Testis (tissue), 3 donors: ENCODE results near the gene LY6G6D. TPM values are rescaled to one million over a fixed set of nuclear protein-coding genes. Genes with fewer than 3 reads are reported as not detected.
A peak's percentile ranks its signal among the peaks of the same experiment; 100 is the strongest.

ENCODE experiments used
- DNase-seq: peaks from one replicate; pipeline ENCODE4 v3.0.0-alpha.2; 2019
- H3K27ac ChIP-seq, 2 donors: fragments of 200-600 bp; sonication (generic); one replicate each; pipeline ENCODE4 v1.5.1; 2019
- H3K27me3 ChIP-seq: fragments of 200-600 bp; sonication (generic); one replicate; pipeline ENCODE4 v1.5.1; 2019
- H3K36me3 ChIP-seq: fragments of 200-600 bp; sonication (generic); one replicate; pipeline ENCODE4 v1.5.1; 2017; ENCODE audit warnings: low read depth; ENCODE audit errors: missing control alignments
- H3K4me1 ChIP-seq: fragments of 200-600 bp; sonication (generic); one replicate; pipeline ENCODE4 v1.5.1; 2019
- H3K4me3 ChIP-seq, 2 donors: fragments of 200-600 bp; sonication (generic); one replicate each; pipeline ENCODE4 v1.5.1; 2017 to 2019
- H3K9me3 ChIP-seq: fragments of 200-600 bp; sonication (generic); one replicate; pipeline ENCODE4 v1.5.1; 2017
- POLR2A ChIP-seq: fragments of 450-650 bp; IDR thresholded peaks from one replicate; pipeline ENCODE4 v1.6.1; 2017; ENCODE audit warnings: antibody characterized with exemption, mild to moderate bottlenecking, moderate library complexity
- WGBS, 2 donors: methylation state at CpG; one replicate each; pipeline ENCODE4 v1.1.5; 2018; 5-methylcytosine and 5-hydroxymethylcytosine counted together
- intact Hi-C: fragments of 100-400 bp; cut with DNase I; formaldehyde crosslinking; loops from one replicate; pipeline ENCODE4 v1.15.1; 2023; ENCODE audit warnings: low total_unique reads
- polyA plus RNA-seq: library from polyadenylated mRNA; stranded (reverse); fragments of 350-450 nt; fragmentation: Illumina TruSeq; extraction: RNeasy Lipid Tissue Mini Kit (QIAGEN cat#74804); gene quantifications from one replicate; pipeline ENCODE4 v1.2.3, GENCODE V29; 2014; ENCODE audit warnings: low read depth, low replicate concordance; ENCODE audit not compliant: insufficient read depth
- total RNA-seq, 2 donors: library from RNA; depleted of rRNA; stranded (reverse); fragments of >200 nt; gene quantifications; one replicate each; pipeline ENCODE4 v1.2.3, GENCODE V29; 2016
- TF ChIP-seq, protein P1 (sequence below), 3 experiments: fragments of 450-650 bp in 2 of 3; fragments of 200-600 bp in 1 of 3; sonication (generic) in 1 of 3; IDR thresholded peaks; one replicate each; pipeline ENCODE4 v1.5.1; 2016 to 2019; ENCODE audit warnings: antibody characterized with exemption in 3 of 3, mild to moderate bottlenecking in 2 of 3, moderate library complexity in 1 of 3

LY6G6D gene
- total and polyA plus RNA-seq, 3 donors from 2014 or later, result not detected

DNA sequence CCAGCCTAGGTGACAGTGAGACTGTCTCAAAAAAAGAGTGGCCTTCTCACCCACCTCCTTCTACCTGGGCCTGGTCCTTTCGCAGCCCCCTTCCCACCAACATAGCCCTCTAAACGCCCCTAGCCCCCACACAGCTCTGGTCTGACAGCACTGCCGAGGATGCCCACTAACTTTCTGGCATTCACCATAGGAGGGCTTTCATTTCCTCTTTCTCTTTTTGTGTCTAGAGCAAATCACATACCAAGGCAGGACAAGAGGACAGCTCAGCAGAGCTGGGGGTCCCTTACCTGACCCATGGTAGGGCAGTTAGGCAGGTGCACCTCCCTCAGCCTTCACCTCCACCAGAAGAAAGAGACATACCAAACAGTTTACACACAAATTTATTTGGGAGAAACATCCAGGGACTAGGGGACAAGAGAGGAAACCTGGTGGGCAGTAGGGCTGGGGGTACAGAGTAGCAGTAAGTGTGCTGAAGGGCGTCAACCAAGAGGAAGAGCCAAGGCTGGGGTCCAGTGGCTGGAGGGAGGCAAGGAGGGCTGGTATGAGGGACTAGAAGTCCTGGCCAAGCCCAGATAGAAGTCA lies 38.7 kb upstream of the LY6G6D start:
- H3K4me3 ChIP-seq, result no peak overlapping the region
- no peak for DNase-seq
- 84% methylated on average over 4 of the region's 4 CpGs for WGBS, 2 donors
- no peaks in the 10 kb centered on the region for H3K9me3 ChIP-seq
- intact Hi-C loops, result no loop called here
- H3K27me3 ChIP-seq, result no peaks in the 10 kb centered on the region
- H3K4me1 ChIP-seq, result peaks cover 6% of the 10 kb centered on the region
- H3K27ac ChIP-seq, result no peak overlapping the region
- H3K36me3 ChIP-seq, result no peaks in the 10 kb centered on the region
- no peak for TF ChIP-seq POLR2A
- TF ChIP-seq, protein P1, sequence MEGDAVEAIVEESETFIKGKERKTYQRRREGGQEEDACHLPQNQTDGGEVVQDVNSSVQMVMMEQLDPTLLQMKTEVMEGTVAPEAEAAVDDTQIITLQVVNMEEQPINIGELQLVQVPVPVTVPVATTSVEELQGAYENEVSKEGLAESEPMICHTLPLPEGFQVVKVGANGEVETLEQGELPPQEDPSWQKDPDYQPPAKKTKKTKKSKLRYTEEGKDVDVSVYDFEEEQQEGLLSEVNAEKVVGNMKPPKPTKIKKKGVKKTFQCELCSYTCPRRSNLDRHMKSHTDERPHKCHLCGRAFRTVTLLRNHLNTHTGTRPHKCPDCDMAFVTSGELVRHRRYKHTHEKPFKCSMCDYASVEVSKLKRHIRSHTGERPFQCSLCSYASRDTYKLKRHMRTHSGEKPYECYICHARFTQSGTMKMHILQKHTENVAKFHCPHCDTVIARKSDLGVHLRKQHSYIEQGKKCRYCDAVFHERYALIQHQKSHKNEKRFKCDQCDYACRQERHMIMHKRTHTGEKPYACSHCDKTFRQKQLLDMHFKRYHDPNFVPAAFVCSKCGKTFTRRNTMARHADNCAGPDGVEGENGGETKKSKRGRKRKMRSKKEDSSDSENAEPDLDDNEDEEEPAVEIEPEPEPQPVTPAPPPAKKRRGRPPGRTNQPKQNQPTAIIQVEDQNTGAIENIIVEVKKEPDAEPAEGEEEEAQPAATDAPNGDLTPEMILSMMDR (IDR thresholded peaks at IDR 0.05), result no peak

DNA sequence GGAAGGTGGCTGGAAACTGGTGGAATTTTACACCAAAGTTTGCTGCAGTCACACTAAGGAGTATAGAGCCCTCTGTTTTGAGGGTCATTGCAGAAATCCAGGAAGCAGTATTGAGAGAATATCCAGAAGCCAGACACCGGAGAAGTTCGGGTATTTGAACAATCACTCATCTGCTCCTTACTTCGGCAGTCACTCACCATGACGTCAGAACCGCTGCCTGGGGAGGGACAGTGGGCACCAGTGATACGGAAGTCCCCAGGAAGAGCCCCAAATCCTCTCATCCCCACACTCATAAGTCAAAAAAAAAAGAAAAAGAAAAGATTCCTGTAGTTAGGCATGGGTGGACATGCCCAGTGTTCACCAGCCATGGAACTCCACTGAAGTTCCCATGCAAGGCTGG lies 38.2 kb upstream of the LY6G6D start:
- intact Hi-C loops, result no loop called here

DNA sequence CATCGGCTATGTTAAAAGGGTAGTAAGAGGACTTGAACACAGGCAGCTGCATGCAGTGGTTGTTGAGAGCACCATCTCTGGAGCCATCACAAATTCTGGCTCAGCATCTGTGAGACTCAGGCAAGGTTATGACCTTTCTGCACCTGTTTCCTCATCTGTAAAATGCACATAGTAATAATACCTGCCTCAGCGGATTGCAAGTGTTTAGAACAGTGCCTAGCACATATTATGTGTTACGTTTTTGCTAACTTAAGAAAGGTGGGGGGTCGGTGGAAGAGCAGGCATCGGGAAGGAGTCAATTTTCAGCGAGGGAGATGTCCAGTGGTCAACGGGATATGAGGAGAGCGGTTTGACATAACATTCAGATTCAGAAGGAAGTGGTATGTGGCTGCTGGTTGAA lies 37.2 kb upstream of the LY6G6D start:
- no peak for TF ChIP-seq POLR2A
- TF ChIP-seq, protein P1 (IDR thresholded peaks at IDR 0.05), result no peak
- no peak overlapping the region for H3K4me3 ChIP-seq
- intact Hi-C loops, result no loop called here
- 70 to 79% methylated on average over 8 of the region's 8 CpGs for WGBS, 2 donors
- H3K9me3 ChIP-seq, result no peaks in the 10 kb centered on the region
- no peak overlapping the region for H3K27ac ChIP-seq
- peaks cover 12% of the 10 kb centered on the region for H3K4me1 ChIP-seq
- DNase-seq, result no peak
- no peaks in the 10 kb centered on the region for H3K27me3 ChIP-seq
- no peaks in the 10 kb centered on the region for H3K36me3 ChIP-seq

More for the DNA sequence above, 38.2 kb upstream of the LY6G6D start:
- Histone ChIP-seq H3K27me3 (no peaks in the 10 kb centered on the region), H3K36me3 (no peaks in the 10 kb centered on the region), H3K4me1 (peaks cover 11% of the 10 kb centered on the region), H3K27ac (no peak overlapping the region), H3K4me3 (no peak overlapping the region), H3K9me3 (no peaks in the 10 kb centered on the region)
- no peak for TF ChIP-seq POLR2A
- TF ChIP-seq, protein P1 (IDR thresholded peaks at IDR 0.05), result no peak
- WGBS, 2 donors, result 80 to 81% methylated on average over 6 of the region's 6 CpGs
- no peak for DNase-seq

DNA sequence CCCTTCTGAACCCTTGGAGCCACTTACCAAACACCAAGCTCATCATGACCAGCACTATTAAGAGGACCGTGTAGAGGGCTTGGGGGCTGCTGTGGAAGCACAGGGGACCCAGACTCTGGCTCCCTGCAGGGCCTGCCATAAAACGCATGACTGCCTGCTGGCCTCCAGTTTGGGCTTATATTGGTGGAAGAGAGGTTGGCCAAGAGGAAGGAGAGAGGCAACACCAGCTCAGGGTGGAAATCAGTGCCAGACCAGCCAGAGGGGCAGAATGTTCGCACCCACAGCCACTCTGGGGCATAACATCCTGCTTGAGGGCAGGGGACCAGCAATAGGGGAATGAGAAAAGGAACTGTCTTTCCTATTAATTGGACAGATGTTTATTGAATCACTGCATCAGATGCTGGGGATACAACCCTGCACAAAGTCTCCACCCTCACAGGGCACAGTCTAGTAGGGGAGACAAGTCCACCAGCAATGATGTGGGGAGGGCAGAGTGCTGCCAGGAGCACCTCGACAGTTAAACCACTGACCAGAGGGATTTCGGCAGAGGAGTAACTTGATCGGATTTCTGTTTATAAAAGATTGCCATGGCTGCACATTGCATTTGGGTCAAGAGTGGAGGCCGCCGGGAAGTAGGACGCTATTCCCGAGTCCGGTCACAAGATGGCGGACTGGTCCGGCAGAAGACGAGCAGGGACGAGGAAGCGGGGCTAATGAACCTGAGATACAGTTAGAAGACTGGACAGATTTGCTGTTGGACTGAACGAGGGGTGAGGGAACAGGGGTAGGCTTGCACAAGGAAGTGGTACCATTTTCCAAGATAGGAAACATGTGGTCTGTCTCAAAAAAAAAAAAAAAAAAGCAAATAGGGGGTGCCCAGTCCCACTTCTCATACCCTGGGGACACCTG lies 34.7 kb upstream of the LY6G6D start, which contains the start of gene LY6G5C:
TSS of gene LY6G5C (minus strand) at position 842 of the 909 bp plus-strand sequence. CDS start at position 148, 694 bp downstream.
- intact Hi-C loops, result loop anchor here (5.0 kb wide), 1 partner anchor 152 kb away; no protein-coding TSS in a partner anchor

More for the DNA sequence above, 34.7 kb upstream of the LY6G6D start, which contains the start of gene LY6G5C:
- Histone ChIP-seq H3K27ac (peak within 1 kb of the TSS in 1 of 2 donors; percentile 61), H3K4me3 (peak within 1 kb of the TSS; percentile 47 to 62), H3K9me3 (no peaks in the 10 kb centered on the region), H3K27me3 (no peaks in the 10 kb centered on the region), H3K36me3 (no peaks in the 10 kb centered on the region), H3K4me1 (peaks cover 12% of the 10 kb centered on the region)
- 10 to 11% methylated on average over 17 of the region's 17 CpGs for WGBS, 2 donors
- DNase-seq, result peak; percentile 90
- TF ChIP-seq, protein P1 (IDR thresholded peaks at IDR 0.05), result peak; percentile 47 to 59 (median 58)
- no peak for TF ChIP-seq POLR2A
